Endometrial microvascular endothelial cells (primary cell): ENCODE results near the gene ID3. TPM values are rescaled to one million over a fixed set of nuclear protein-coding genes. Genes with fewer than 3 reads are reported as not detected.
"Not testable (repeated sequence)": the region's sequence is repeated elsewhere in the genome, so short reads cannot be mapped to it uniquely, and the experiment has no call there.

Source experiments
- in situ Hi-C: cut with HindIII; loops from 2 replicates; pipeline ENCODE4 v1.10.0; 2017; ENCODE audit warnings: low sequenced_read_pairs, low pct_unique_long_range_greater_than_20kb; ENCODE audit errors: inconsistent ontology term
- total RNA-seq: library from RNA; depleted of rRNA; stranded (reverse); fragments of >200 nt; gene quantifications from one replicate; pipeline ENCODE4 v1.2.3, GENCODE V29; 2015; ENCODE audit errors: inconsistent ontology term

Gene ID3
- total RNA-seq, 1 donor from 2014 or later: 302 TPM

- in situ Hi-C loops: no loop called here
These were observed 30.9 kb upstream of the ID3 start for GRCh38 chr1:23590058-23590783.

- in situ Hi-C loops: no loop called here
These were observed 30.3 kb upstream of the ID3 start for GRCh38 chr1:23589585-23589986.

- in situ Hi-C loops: no loop called here
These were observed 29.6 kb upstream of the ID3 start for GRCh38 chr1:23588749-23589548.

- in situ Hi-C loops: no loop called here
These were observed 26.2 kb upstream of the ID3 start for GRCh38 chr1:23585321-23586022.

GRCh38 chr1:23583727-23584126 is 24.4 kb upstream of the ID3 start:
- in situ Hi-C loops: not testable (repeated sequence)

GRCh38 chr1:23582820-23583219 is 23.5 kb upstream of the ID3 start:
- in situ Hi-C loops: no loop called here

- in situ Hi-C loops: no loop called here
These were observed 21.9 kb upstream of the ID3 start for GRCh38 chr1:23581219-23581618.

- in situ Hi-C loops: no loop called here
These were observed 19.7 kb upstream of the ID3 start for GRCh38 chr1:23578997-23579363.

- in situ Hi-C loops: no loop called here
These were observed 19.2 kb upstream of the ID3 start for GRCh38 chr1:23578311-23578996.

GRCh38 chr1:23577056-23578004 is 18.0 kb upstream of the ID3 start:
- in situ Hi-C loops: no loop called here

- in situ Hi-C loops: no loop called here
These were observed 17.2 kb upstream of the ID3 start for GRCh38 chr1:23576338-23577055.

GRCh38 chr1:23575226-23575810 is 16.0 kb upstream of the ID3 start:
- in situ Hi-C loops: no loop called here

- in situ Hi-C loops: no loop called here
These were observed 15.0 kb upstream of the ID3 start for GRCh38 chr1:23574265-23574754.

GRCh38 chr1:23573574-23574182 is 14.4 kb upstream of the ID3 start:
- in situ Hi-C loops: no loop called here

GRCh38 chr1:23571465-23571864 is 12.2 kb upstream of the ID3 start:
- in situ Hi-C loops: no loop called here

- in situ Hi-C loops: no loop called here
These were observed 10.8 kb upstream of the ID3 start for GRCh38 chr1:23570001-23570691.
